Stimulated activated CD4-positive, alpha-beta T cell treated with anti-CD3 and anti-CD28 coated beads, Interleukin-4, amount 100 ng/mL, for 24 hours (primary cell): ENCODE measurements around the gene INTS11.
A peak's percentile ranks its signal among the peaks of the same experiment; 100 is the strongest.

Source experiments
- DNase-seq: peaks from one replicate; pipeline ENCODE4 v3.0.0-alpha.2; 2020

Gene INTS11

DNA sequence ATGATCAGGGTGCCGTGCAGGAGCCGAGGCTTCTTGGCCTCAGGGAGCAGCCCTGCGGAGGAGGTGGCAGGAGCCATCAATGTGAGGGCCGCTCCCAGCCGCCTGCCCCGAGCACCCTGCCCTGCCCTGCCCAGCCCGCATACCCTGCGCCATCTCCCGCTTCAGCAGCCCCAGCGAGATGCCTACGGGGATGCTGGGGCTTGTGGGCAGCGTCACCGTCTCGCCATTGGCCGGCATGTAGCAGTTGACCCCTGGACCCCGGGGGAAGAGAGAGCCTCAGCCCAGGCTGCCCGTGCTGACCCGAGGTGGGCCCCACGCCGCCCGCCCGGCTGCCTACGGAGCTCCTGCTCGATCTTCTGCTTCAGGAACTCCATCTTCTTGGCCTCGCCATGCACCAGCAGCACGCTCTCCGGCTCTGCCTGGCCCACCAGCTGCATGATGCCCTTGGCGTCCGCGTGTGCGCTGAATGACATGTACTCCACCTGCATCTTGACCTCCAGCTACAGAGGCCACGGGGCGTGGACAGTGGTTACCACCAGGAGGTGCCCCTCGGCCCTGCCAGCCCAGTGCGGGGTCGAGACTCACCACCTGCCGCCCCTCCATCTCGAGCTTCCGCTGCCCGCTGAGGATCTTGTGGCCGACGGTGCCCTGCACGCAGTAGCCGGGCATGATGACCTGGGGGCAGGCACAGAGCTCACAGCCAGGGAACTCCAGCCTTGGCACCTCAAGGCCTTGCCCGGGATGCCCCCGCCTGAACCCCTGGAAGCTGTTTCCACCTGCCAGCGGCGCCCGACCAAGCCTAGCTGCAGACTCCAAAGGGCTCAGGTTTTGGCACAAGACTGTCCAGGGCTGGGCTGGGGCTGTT is 11.8 kb downstream of the INTS11 start:
- DNase-seq: no peak

DNA sequence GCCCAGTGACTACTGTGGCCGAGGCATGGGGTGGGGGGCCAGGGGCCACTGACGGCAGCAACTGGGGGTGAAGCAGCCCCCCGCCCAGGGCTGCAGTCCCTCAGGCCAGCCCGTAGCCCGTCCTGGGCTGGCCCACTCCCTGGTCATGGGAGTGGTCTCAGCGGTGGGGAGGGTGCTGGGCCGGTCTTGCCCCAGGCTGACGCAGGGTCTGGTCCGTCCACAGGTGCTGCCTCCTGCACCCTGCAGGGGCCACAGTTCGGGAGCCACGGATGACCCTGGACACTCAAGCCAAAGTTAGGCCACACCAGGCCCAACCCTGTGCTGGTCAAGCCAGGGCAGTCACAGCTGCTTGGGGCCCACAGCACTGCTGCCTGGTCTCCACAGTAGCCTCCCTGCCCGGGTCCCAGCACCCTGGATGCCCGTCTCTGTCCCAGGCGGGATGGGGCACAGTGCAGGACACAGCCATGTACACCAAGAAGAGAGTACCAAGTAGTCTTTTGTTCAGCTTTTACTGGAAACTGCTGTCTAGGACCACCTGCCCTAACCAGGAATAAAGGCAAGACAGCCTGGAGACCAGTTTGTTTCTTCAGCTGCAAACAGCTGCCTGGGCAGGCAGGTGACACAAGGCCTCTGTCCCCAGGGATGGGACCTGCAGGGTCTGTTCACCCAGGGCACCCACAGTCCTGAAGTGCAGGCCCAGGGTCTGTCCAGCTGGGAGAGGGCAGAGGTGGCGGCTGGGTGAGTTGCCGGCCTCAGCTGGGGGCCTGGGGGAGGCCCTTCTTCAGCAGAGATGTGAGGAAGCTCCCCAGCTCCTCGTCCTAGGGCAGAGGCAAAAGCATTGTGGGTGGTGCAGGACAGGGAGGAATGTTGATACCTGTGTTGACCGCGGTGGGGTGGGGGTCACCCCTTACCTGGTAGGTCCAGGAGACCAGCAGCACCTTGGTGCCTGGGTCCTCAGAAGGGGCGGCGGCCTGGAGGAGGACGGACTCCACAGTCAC is 13.1 kb downstream of the INTS11 start:
- DNase-seq: no peak

DNA sequence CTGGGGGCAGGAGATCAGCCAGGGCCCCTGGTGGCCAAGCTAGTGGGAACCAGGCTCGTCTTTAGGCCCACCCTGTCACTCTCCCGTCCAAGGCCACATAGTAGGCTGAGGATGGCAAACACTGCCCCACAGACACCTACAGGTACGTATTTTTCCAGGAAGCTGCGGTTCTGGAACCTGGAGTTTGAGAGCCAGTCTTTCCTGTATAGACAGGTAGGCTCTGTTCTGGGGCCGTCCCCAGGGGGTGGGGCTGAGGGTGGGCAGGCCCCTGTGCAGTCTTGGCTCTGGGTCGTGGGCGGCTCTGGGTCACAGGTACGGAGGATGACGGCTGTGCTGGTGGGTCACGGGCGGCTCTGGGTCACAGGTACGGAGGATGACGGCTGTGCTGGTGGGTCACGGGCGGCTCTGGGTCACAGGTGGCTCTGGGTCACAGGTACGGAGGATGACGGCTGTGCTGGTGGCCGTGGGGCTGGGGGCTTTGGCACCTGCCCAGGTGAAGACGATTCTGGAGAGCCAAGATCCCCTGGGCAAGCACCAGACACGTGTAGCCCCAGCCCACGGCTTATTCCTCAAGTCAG is 13.9 kb downstream of the INTS11 start:
- DNase-seq: no peak

GRCh38 chr1:1310109-1310385 is 14.4 kb downstream of the INTS11 start:
- DNase-seq: no peak

DNA sequence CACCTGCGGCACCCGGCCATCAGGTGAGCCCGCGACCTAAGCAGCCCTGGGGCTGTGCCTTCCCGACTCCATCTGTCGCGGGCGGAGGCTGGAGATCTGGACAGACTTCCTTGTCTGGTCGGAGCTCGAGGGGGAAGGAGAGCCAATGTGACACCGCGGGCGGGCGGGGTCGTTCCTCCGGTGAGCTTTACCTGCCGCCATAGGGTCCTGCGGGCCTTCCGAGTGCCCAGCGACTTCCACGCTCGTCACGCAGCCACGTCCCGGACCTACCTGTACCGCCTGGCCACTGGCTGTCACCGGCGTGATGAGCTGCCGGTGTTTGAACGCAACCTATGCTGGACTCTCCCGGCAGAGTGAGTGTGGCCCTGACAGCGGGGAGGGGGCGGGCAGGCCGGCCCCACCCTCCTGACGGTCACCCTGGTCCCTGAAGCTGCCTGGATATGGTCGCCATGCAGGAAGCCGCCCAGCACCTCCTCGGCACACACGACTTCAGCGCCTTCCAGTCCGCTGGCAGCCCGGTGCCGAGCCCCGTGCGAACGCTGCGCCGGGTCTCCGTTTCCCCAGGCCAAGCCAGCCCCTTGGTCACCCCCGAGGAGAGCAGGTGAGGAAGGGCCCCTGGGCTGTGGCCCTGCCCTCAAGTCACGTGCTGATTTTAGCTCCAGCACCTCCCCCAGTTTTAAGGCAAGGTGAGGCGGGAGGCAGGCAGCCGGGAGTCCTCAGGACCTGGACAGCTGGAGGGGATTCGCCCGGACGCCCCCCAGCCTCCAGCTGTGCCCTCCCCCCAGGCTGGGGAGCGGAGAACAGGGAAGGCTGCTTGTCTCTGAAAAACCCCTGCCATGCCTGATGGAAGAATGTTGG is 15.0 kb downstream of the INTS11 start:
- no peak for DNase-seq

DNA sequence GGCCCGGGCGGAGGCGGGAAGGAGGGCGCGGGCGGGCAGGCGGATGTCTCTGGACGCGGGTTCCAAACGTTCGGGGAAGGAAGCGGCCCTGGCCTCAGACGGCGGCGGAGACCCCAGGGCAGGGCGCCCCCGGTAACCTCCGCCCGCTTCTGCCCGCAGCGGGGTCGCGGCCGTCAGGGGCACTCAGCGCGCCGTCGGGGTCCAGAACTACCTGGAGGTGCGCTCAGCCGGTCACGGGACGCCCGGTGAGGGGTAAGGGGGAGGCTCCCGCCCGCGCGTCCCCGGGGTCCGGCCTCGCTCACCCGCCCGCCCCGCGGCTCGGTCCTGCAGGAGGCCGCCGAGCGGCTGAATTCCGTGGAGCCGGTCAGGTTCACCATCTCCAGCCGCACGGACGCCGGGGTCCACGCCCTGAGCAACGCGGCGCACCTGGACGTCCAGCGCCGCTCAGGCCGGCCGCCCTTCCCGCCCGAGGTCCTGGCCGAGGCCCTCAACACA is 15.7 kb downstream of the INTS11 start:
- no peak for DNase-seq

DNA sequence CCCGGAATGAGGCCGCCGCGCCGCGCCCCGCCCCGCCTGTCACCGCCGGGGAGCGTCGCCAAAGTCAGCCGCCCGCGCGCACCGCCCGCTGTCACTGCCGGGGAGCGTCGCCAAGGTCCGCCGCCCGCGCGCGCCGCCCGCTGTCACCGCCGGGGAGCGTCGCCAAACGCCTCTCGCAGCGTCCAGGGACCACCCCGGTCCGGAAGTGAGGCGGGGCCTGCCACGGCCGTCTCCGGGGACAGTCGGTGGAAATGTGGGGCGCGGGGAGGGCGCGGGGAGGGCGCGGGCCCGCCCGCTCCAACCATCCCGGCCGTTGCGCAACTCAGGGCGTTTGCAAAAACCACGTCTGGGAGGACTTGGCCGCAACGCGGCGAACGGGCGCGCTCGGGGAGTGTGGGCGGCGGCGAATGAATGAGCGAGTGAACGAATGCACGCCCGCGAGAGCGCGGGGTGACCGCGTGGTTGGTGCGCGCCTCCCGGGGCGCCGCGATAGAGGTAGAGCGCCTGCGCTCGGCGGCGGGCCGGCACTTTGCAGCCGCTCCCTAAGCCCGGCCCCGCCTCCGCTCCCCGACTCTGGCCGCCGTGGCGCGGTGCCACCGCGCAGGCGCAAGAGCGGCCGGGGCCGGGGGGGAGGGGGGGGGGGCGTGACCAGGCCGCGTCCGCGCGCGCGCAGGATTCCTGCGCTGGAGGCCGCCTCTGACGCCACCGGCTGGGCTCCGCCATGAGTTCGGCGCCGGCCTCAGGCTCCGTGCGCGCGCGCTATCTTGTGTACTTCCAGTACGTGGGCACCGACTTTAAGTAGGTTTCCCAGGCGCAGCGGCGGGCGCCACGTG is 16.3 kb downstream of the INTS11 start, which contains the start of the genes ACAP3 and PUSL1:
ACAP3 (minus strand) TSS at position 8 of the 833 bp plus-strand sequence. CDS start 115 bp downstream, outside the sequence.
PUSL1 (plus strand) TSS at position 675 of the 833 bp plus-strand sequence; CDS start at position 722, 47 bp downstream.
- peak; percentile 87 for DNase-seq

DNA sequence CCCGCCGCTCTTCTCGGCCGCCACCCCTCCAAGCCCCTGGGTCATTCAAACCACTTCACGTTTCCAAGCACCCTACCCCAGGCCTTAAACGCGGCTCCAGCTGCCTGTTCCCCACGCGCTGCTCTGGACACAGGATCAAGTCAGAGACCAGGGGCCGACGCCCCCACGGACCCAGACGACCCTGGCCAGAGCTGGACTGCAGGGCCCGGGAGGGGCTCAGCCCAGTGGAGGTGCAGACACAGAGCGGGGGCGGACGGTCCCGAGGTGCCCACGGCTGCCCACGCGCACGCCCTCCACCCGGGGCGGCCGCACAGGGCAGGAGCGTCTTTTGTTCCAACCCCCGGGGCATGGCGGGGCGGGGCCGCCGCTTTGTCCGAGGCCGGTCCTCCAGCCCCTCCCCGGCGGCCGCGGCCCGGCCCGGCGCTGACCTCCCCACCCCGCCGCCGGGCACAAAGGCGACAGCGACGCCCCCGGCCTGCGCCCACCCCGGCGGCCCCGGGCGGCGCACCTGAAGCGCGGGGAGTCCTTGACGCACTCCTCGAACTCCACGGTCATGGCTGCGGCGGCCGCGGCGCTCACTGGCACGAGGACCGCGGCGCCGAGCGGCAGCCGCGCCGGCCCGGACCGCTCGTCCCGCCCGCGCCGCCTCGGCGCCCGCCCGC is 17.1 kb downstream of the INTS11 start:
- DNase-seq: no peak

- no peak for DNase-seq
These were observed 17.7 kb downstream of the INTS11 start for GRCh38 chr1:1306661-1307260.

DNA sequence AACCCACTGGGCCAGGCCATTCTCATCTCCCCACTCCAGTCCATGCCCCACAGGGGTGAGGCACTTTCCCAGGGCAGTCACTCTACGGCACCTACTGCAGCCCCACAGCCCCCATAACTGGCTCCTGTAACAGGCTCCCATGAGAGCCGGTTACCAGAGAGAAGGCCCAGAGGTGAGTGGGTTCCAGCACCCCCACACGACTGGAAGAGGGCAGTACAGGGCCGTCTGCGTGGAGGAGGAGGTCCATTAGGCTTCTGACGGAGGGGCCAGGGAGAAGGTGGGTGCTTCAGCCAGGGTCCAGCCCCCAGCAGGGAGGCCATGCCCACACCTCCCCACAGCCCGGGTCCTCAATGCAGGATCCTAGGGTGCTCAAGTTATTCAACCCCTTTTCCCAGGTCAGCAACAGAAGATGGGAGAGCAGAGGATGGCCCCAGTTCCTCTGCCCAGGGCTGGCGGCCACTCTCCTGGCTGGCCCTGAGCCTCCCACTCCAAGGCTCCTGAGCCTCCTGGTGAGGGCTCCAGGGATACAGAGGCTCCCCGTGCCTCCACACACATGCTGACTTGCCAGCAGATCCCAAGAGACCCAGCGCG is 18.3 kb downstream of the INTS11 start:
- DNase-seq: no peak

GRCh38 chr1:1305300-1306069 is 19.0 kb downstream of the INTS11 start:
- peak; percentile 65 for DNase-seq

DNA sequence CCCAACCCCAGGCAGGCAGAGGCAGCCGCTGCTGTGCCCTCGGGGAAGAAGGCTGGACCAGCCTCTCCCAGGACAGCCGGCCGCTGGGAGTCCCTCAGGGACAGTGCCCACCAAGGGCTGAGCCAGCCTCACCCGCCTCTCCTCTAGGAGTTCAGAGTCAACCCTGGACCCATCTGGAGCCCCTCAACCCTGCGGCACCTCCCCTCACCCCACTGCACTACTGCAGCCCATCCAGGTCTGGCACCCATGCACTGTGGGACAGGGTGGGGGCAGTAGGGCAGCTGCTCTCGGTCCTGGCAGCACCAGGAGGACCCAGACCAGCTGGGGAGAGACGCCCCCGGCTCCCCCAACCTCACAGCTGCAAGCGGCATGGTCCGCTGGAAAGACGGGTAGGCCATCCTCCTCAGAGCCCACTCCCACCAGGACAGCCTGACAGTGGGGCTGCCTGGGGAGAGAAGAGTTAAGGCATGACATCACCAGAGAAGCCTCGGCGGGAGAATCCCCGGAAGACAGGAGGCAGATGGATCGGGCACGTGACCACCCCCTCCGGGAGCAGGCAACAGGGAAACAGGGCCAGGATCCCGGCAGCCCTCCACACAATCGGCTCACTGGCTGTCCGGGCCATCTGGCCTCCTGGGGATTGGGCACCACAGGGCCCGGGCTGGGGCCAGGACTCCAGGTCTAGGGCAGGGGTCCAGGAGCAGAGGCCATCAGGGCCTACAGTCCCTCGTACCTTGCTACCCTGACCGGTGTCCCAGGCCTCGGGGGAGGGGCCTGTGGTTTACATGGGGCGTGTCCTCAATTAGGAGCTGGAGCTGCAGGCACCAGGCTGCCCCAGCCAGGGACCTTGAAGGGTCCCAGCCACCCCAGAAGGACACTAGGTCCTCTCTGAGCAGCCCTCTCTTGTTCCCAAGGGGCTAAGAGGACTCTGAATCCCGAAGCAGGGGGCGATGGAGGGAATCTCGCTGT is 19.8 kb downstream of the INTS11 start:
- DNase-seq: no peak

- DNase-seq: no peak
These were observed 20.7 kb downstream of the INTS11 start for GRCh38 chr1:1303736-1304135.

- DNase-seq: no peak
These were observed 21.4 kb downstream of the INTS11 start for GRCh38 chr1:1302951-1303509.

- DNase-seq: no peak
These were observed 22.4 kb downstream of the INTS11 start for GRCh38 chr1:1302006-1302430.

GRCh38 chr1:1300352-1300739 is 24.1 kb downstream of the INTS11 start:
- DNase-seq: no peak

GRCh38 chr1:1299686-1300351 is 24.6 kb downstream of the INTS11 start:
- no peak for DNase-seq
